ENCODE measurements around the gene ATP13A4. TPM values are rescaled to one million over a fixed set of nuclear protein-coding genes. Genes with fewer than 3 reads are reported as not detected.

The ATP13A4 gene
- total RNA-seq, 4 donors from 2014 or later, result 0.77 to 5.9 (median 0.88) TPM; not detected in 1

DNA sequence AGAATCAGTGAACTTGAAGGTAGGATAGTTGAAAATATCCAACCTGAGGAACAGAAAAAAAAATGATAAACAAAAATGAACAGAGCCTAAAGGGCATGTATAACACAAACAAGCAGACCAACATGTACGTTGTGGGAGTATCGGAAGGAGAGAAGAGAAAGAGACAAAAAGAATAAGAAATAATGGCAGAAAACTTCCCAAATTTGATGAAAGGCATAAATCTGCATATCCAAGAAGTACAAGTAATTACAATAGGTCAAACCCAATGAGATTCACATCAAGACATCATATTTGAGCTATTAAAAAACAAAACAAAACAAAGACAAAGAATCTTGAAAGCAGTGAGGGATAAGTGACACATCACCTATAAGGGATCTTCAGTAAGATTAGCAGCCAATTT, 138.1 kb downstream of the ATP13A4 start:
- no peak for TF ChIP-seq POLR2A (IDR thresholded peaks at IDR 0.05)
- TF ChIP-seq, protein P1, sequence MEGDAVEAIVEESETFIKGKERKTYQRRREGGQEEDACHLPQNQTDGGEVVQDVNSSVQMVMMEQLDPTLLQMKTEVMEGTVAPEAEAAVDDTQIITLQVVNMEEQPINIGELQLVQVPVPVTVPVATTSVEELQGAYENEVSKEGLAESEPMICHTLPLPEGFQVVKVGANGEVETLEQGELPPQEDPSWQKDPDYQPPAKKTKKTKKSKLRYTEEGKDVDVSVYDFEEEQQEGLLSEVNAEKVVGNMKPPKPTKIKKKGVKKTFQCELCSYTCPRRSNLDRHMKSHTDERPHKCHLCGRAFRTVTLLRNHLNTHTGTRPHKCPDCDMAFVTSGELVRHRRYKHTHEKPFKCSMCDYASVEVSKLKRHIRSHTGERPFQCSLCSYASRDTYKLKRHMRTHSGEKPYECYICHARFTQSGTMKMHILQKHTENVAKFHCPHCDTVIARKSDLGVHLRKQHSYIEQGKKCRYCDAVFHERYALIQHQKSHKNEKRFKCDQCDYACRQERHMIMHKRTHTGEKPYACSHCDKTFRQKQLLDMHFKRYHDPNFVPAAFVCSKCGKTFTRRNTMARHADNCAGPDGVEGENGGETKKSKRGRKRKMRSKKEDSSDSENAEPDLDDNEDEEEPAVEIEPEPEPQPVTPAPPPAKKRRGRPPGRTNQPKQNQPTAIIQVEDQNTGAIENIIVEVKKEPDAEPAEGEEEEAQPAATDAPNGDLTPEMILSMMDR (IDR thresholded peaks at IDR 0.05), result no peak
- H3K4me3 ChIP-seq, result no peak overlapping the region
- H3K27me3 ChIP-seq, result no peaks in the 10 kb centered on the region
- H3K36me3 ChIP-seq, result no peaks in the 10 kb centered on the region
- H3K27ac ChIP-seq, result no peak overlapping the region
- H3K9me3 ChIP-seq, result no peaks in the 10 kb centered on the region
- no peaks in the 10 kb centered on the region for H3K4me1 ChIP-seq
- intact Hi-C loops (cut with DNase I; ENCODE audit: low total_unique reads), result no loop called here
- DNase-seq, result no peak

DNA sequence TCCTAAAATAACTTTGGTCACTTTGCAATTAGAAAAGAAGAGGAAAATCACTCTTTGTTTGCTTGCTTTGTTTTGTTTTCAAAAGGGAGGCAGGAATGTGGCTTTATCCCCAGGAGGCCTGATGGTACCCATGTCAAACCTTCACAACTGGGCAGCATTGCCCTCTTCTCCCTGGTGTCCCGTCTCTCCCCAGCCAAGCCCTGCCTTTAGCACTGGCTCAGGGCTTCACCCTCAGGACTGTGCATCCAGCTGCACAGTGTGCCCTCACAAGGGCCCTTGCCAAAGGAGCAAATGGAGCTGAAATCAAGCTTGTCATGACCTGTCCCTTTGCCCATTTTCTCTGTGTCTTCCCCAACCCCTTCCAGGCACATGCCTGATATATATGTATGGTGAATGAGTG, 147.0 kb downstream of the ATP13A4 start:
- H3K4me1 ChIP-seq, result no peaks in the 10 kb centered on the region
- intact Hi-C loops (cut with DNase I; ENCODE audit: low total_unique reads), result no loop called here
- DNase-seq, result no peak
- H3K27me3 ChIP-seq, result no peaks in the 10 kb centered on the region
- H3K27ac ChIP-seq, result no peak overlapping the region
- H3K9me3 ChIP-seq, result no peaks in the 10 kb centered on the region
- H3K36me3 ChIP-seq, result no peaks in the 10 kb centered on the region
- H3K4me3 ChIP-seq, result no peak overlapping the region
- TF ChIP-seq POLR2A (IDR thresholded peaks at IDR 0.05), result no peak
- TF ChIP-seq, protein P1 (IDR thresholded peaks at IDR 0.05), result no peak

GRCh38 chr3:193407112-193407511, 147.6 kb downstream of the ATP13A4 start:
- Histone ChIP-seq H3K4me3 (no peak overlapping the region), H3K36me3 (no peaks in the 10 kb centered on the region), H3K27ac (no peak overlapping the region), H3K4me1 (no peaks in the 10 kb centered on the region), H3K27me3 (no peaks in the 10 kb centered on the region), H3K9me3 (no peaks in the 10 kb centered on the region)
- no peak for TF ChIP-seq POLR2A (IDR thresholded peaks at IDR 0.05)
- TF ChIP-seq, protein P1 (IDR thresholded peaks at IDR 0.05), result no peak
- intact Hi-C loops (cut with DNase I; ENCODE audit: low total_unique reads), result no loop called here
- no peak for DNase-seq

GRCh38 chr3:193403307-193403706, 151.4 kb downstream of the ATP13A4 start:
- no peak for TF ChIP-seq POLR2A (IDR thresholded peaks at IDR 0.05)
- TF ChIP-seq, protein P1 (IDR thresholded peaks at IDR 0.05), result no peak
- H3K36me3 ChIP-seq, result no peaks in the 10 kb centered on the region
- H3K27me3 ChIP-seq, result no peaks in the 10 kb centered on the region
- no peak overlapping the region for H3K4me3 ChIP-seq
- intact Hi-C loops (cut with DNase I; ENCODE audit: low total_unique reads), result no loop called here
- no peak for DNase-seq
- H3K4me1 ChIP-seq, result no peaks in the 10 kb centered on the region
- no peak overlapping the region for H3K27ac ChIP-seq
- no peaks in the 10 kb centered on the region for H3K9me3 ChIP-seq

- no peak for TF ChIP-seq POLR2A (IDR thresholded peaks at IDR 0.05)
- TF ChIP-seq, protein P1 (IDR thresholded peaks at IDR 0.05), result no peak
- no peak overlapping the region for H3K27ac ChIP-seq
Measured at GRCh38 chr3:193400304-193400703, 154.4 kb downstream of the ATP13A4 start.

More at GRCh38 chr3:193400304-193400703, 154.4 kb downstream of the ATP13A4 start:
- no peak overlapping the region for H3K4me3 ChIP-seq
- H3K4me1 ChIP-seq, result no peaks in the 10 kb centered on the region
- DNase-seq, result no peak
- no peaks in the 10 kb centered on the region for H3K9me3 ChIP-seq
- intact Hi-C loops (cut with DNase I; ENCODE audit: low total_unique reads), result no loop called here
- no peaks in the 10 kb centered on the region for H3K27me3 ChIP-seq
- no peaks in the 10 kb centered on the region for H3K36me3 ChIP-seq

Data from uterus (tissue), 4 donors.